ENCODE measurements around the gene RERE. TPM values are rescaled to one million over a fixed set of nuclear protein-coding genes. Genes with fewer than 3 reads are reported as not detected.

The RERE gene
- total RNA-seq, 1 donor from 2014 or later = 19.2 TPM

GRCh38 chr1:8359617-8360481, 457.6 kb downstream of the RERE start:
- peaks cover 35% of the 10 kb centered on the region for H3K36me3 ChIP-seq (ENCODE audit: control insufficient read depth, insufficient read depth, low read length)
- no peaks in the 10 kb centered on the region for H3K27me3 ChIP-seq (ENCODE audit: control insufficient read depth, insufficient read depth, low read length)
- no peak for DNase-seq (ENCODE audit: low read depth)
- no peak for TF ChIP-seq CTCF (IDR thresholded peaks at IDR 0.05; ENCODE audit: insufficient read depth, low read length, severe bottlenecking)
- FAIRE-seq = no peak
- no peak overlapping the region for H3K4me3 ChIP-seq (ENCODE audit: low read depth, low read length)

GRCh38 chr1:8358897-8359616, 458.4 kb downstream of the RERE start:
- H3K4me3 ChIP-seq (ENCODE audit: low read depth, low read length) = no peak overlapping the region
- FAIRE-seq (no peak), DNase-seq (ENCODE audit: low read depth) (no peak)
- no peaks in the 10 kb centered on the region for H3K27me3 ChIP-seq (ENCODE audit: control insufficient read depth, insufficient read depth, low read length)
- peaks cover 35% of the 10 kb centered on the region for H3K36me3 ChIP-seq (ENCODE audit: control insufficient read depth, insufficient read depth, low read length)
- no peak for TF ChIP-seq CTCF (IDR thresholded peaks at IDR 0.05; ENCODE audit: insufficient read depth, low read length, severe bottlenecking)

GRCh38 chr1:8358241-8358896, 459.1 kb downstream of the RERE start:
- Histone ChIP-seq H3K27me3 (ENCODE audit: control insufficient read depth, insufficient read depth, low read length) (no peaks in the 10 kb centered on the region), H3K4me3 (ENCODE audit: low read depth, low read length) (no peak overlapping the region), H3K36me3 (ENCODE audit: control insufficient read depth, insufficient read depth, low read length) (peaks cover 36% of the 10 kb centered on the region)
- FAIRE-seq = no peak
- TF ChIP-seq CTCF (IDR thresholded peaks at IDR 0.05; ENCODE audit: insufficient read depth, low read length, severe bottlenecking) = no peak
- no peak for DNase-seq (ENCODE audit: low read depth)

- no peak for TF ChIP-seq CTCF (IDR thresholded peaks at IDR 0.05; ENCODE audit: insufficient read depth, low read length, severe bottlenecking)
- Histone ChIP-seq H3K36me3 (ENCODE audit: control insufficient read depth, insufficient read depth, low read length) (peaks cover 31% of the 10 kb centered on the region), H3K27me3 (ENCODE audit: control insufficient read depth, insufficient read depth, low read length) (no peaks in the 10 kb centered on the region), H3K4me3 (ENCODE audit: low read depth, low read length) (no peak overlapping the region)
- FAIRE-seq (no peak), DNase-seq (ENCODE audit: low read depth) (no peak)
Observed at GRCh38 chr1:8357329-8358101, 459.9 kb downstream of the RERE start.

Measured in bronchial epithelial cell (primary cell).